ENCODE data around the gene NEFH. TPM values are rescaled to one million over a fixed set of nuclear protein-coding genes. Genes with fewer than 3 reads are reported as not detected.
"Not testable (repeated sequence)": the region's sequence is repeated elsewhere in the genome, so short reads cannot be mapped to it uniquely, and the experiment has no call there.

Gene NEFH
- total RNA-seq, 2 experiments from 2014 or later: 4.1 to 4.4 TPM

GRCh38 chr22:29483254-29483653, 3.2 kb downstream of the NEFH start:
- H3K27ac Mint-ChIP-seq: no peak overlapping the region
- peaks cover 28% of the 10 kb centered on the region for H3K27me3 Mint-ChIP-seq
- H3K4me1 Mint-ChIP-seq (ENCODE audit: low read depth): peaks cover 13% of the 10 kb centered on the region
- no peak overlapping the region for H3K4me3 Mint-ChIP-seq
- H3K36me3 Mint-ChIP-seq: no peaks in the 10 kb centered on the region
- ChIA-PET POLR2A (no interaction called here), CTCF (interaction anchor here (0.7 to 1.0 kb wide), 2 partner anchors 14 to 107 kb away, joined by 3 read pairs; no protein-coding TSS in a partner anchor)
- intact Hi-C loops (cut with micrococcal nuclease): no loop called here
- no peak for DNase-seq
- H3K9me3 Mint-ChIP-seq: no peaks in the 10 kb centered on the region

GRCh38 chr22:29484642-29485041, 4.6 kb downstream of the NEFH start:
- intact Hi-C loops (cut with micrococcal nuclease): no loop called here
- peaks cover 8% of the 10 kb centered on the region for H3K4me1 Mint-ChIP-seq (ENCODE audit: low read depth)
- H3K27me3 Mint-ChIP-seq: peaks cover 14% of the 10 kb centered on the region
- H3K9me3 Mint-ChIP-seq: no peaks in the 10 kb centered on the region
- no peak for DNase-seq
- H3K4me3 Mint-ChIP-seq: no peak overlapping the region
- no peak overlapping the region for H3K27ac Mint-ChIP-seq
- H3K36me3 Mint-ChIP-seq: no peaks in the 10 kb centered on the region
- POLR2A ChIA-PET: no interaction called here
- CTCF ChIA-PET: interaction anchor here (1.4 kb wide), 1 partner anchor 13 kb away, joined by 3 read pairs; no protein-coding TSS in a partner anchor

- H3K27me3 Mint-ChIP-seq: peaks cover 12% of the 10 kb centered on the region
- H3K27ac Mint-ChIP-seq: no peak overlapping the region
- intact Hi-C loops (cut with micrococcal nuclease): no loop called here
- H3K4me1 Mint-ChIP-seq (ENCODE audit: low read depth): peaks cover 6% of the 10 kb centered on the region
- no peak overlapping the region for H3K4me3 Mint-ChIP-seq
- no peaks in the 10 kb centered on the region for H3K9me3 Mint-ChIP-seq
- DNase-seq: no peak
- ChIA-PET POLR2A (interaction anchor here (0.6 kb wide), 1 partner anchor 62 kb away, joined by 3 read pairs; no protein-coding TSS in a partner anchor), CTCF (interaction anchor here (1.4 kb wide), 1 partner anchor 14 kb away, joined by 3 read pairs; no protein-coding TSS in a partner anchor)
- H3K36me3 Mint-ChIP-seq: no peaks in the 10 kb centered on the region
Measured at GRCh38 chr22:29485448-29485847, 5.4 kb downstream of the NEFH start.

GRCh38 chr22:29487426-29487986, 7.5 kb downstream of the NEFH start:
- no peak overlapping the region for H3K27ac Mint-ChIP-seq
- H3K27me3 Mint-ChIP-seq: no peaks in the 10 kb centered on the region
- no peak overlapping the region for H3K4me3 Mint-ChIP-seq
- ChIA-PET CTCF (interaction anchor here (0.7 to 1.0 kb wide), 2 partner anchors 7 to 16 kb away, joined by 3 read pairs; no protein-coding TSS in a partner anchor), POLR2A (no interaction called here)
- no peaks in the 10 kb centered on the region for H3K36me3 Mint-ChIP-seq
- no peak for DNase-seq
- no peaks in the 10 kb centered on the region for H3K4me1 Mint-ChIP-seq (ENCODE audit: low read depth)
- intact Hi-C loops (cut with micrococcal nuclease): no loop called here
- no peaks in the 10 kb centered on the region for H3K9me3 Mint-ChIP-seq

- H3K27ac Mint-ChIP-seq; POLR2A ChIA-PET; DNase-seq; H3K36me3 Mint-ChIP-seq; H3K27me3 Mint-ChIP-seq; H3K4me1 Mint-ChIP-seq (ENCODE audit: low read depth); H3K9me3 Mint-ChIP-seq; CTCF ChIA-PET; H3K4me3 Mint-ChIP-seq; intact Hi-C loops (cut with micrococcal nuclease): not testable (repeated sequence)
Measured at GRCh38 chr22:29489127-29489780, 9.2 kb downstream of the NEFH start.

- peaks cover 4% of the 10 kb centered on the region for H3K36me3 Mint-ChIP-seq
- ChIA-PET POLR2A (no interaction called here), CTCF (no interaction called here)
- H3K27me3 Mint-ChIP-seq: no peaks in the 10 kb centered on the region
- no peak overlapping the region for H3K27ac Mint-ChIP-seq
- intact Hi-C loops (cut with micrococcal nuclease): no loop called here
- no peaks in the 10 kb centered on the region for H3K4me1 Mint-ChIP-seq (ENCODE audit: low read depth)
- DNase-seq: no peak
- no peaks in the 10 kb centered on the region for H3K9me3 Mint-ChIP-seq
- H3K4me3 Mint-ChIP-seq: no peak overlapping the region
Measured at GRCh38 chr22:29491012-29491411, 11.0 kb downstream of the NEFH start.

- Mint-ChIP-seq H3K36me3 (peaks cover 4% of the 10 kb centered on the region), H3K4me3 (no peak overlapping the region), H3K9me3 (no peaks in the 10 kb centered on the region), H3K27me3 (no peaks in the 10 kb centered on the region), H3K27ac (no peak overlapping the region), H3K4me1 (ENCODE audit: low read depth) (no peaks in the 10 kb centered on the region)
- ChIA-PET POLR2A (no interaction called here), CTCF (no interaction called here)
- no peak for DNase-seq
- intact Hi-C loops (cut with micrococcal nuclease): no loop called here
Measured at GRCh38 chr22:29493636-29494035, 13.6 kb downstream of the NEFH start.

- POLR2A ChIA-PET: no interaction called here
- peaks cover 3% of the 10 kb centered on the region for H3K36me3 Mint-ChIP-seq
- H3K9me3 Mint-ChIP-seq: no peaks in the 10 kb centered on the region
- CTCF ChIA-PET: no interaction called here
- no peak overlapping the region for H3K27ac Mint-ChIP-seq
- no peak overlapping the region for H3K4me3 Mint-ChIP-seq
- H3K4me1 Mint-ChIP-seq (ENCODE audit: low read depth): no peaks in the 10 kb centered on the region
- intact Hi-C loops (cut with micrococcal nuclease): no loop called here
- H3K27me3 Mint-ChIP-seq: no peaks in the 10 kb centered on the region
- no peak for DNase-seq
Measured at GRCh38 chr22:29499852-29500251, 19.8 kb downstream of the NEFH start.

GRCh38 chr22:29503811-29504372, 23.9 kb downstream of the NEFH start:
- CTCF ChIA-PET: no interaction called here

GRCh38 chr22:29509298-29509697, 29.3 kb downstream of the NEFH start:
- DNase-seq: no peak
- Mint-ChIP-seq H3K9me3 (no peaks in the 10 kb centered on the region), H3K4me3 (no peak overlapping the region), H3K27ac (no peak overlapping the region), H3K27me3 (no peaks in the 10 kb centered on the region), H3K4me1 (ENCODE audit: low read depth) (no peaks in the 10 kb centered on the region), H3K36me3 (peaks cover 24% of the 10 kb centered on the region)
- POLR2A ChIA-PET: no interaction called here
- CTCF ChIA-PET: no interaction called here
- intact Hi-C loops (cut with micrococcal nuclease): no loop called here

More at GRCh38 chr22:29503811-29504372, 23.9 kb downstream of the NEFH start:
- no peaks in the 10 kb centered on the region for H3K9me3 Mint-ChIP-seq
- POLR2A ChIA-PET: no interaction called here
- no peak overlapping the region for H3K4me3 Mint-ChIP-seq
- H3K27me3 Mint-ChIP-seq: no peaks in the 10 kb centered on the region
- no peak for DNase-seq
- H3K4me1 Mint-ChIP-seq (ENCODE audit: low read depth): no peaks in the 10 kb centered on the region
- H3K27ac Mint-ChIP-seq: no peak overlapping the region
- intact Hi-C loops (cut with micrococcal nuclease): no loop called here
- peaks cover 14% of the 10 kb centered on the region for H3K36me3 Mint-ChIP-seq

GRCh38 chr22:29509815-29510214, 29.8 kb downstream of the NEFH start:
- no peaks in the 10 kb centered on the region for H3K27me3 Mint-ChIP-seq
- H3K36me3 Mint-ChIP-seq: peaks cover 24% of the 10 kb centered on the region
- intact Hi-C loops (cut with micrococcal nuclease): no loop called here
- no peak for DNase-seq
- POLR2A ChIA-PET: no interaction called here
- H3K27ac Mint-ChIP-seq: peak overlapping the region; percentile 4
- H3K9me3 Mint-ChIP-seq: no peaks in the 10 kb centered on the region
- no peak overlapping the region for H3K4me3 Mint-ChIP-seq
- H3K4me1 Mint-ChIP-seq (ENCODE audit: low read depth): no peaks in the 10 kb centered on the region
- CTCF ChIA-PET: interaction anchor here (1.2 kb wide), 1 partner anchor 29 kb away, joined by 3 read pairs; no protein-coding TSS in a partner anchor

GRCh38 chr22:29510542-29510941, 30.5 kb downstream of the NEFH start:
- H3K27me3 Mint-ChIP-seq: no peaks in the 10 kb centered on the region
- peaks cover 25% of the 10 kb centered on the region for H3K36me3 Mint-ChIP-seq
- peak overlapping the region; percentile 6 for H3K27ac Mint-ChIP-seq
- H3K4me3 Mint-ChIP-seq: no peak overlapping the region
- CTCF ChIA-PET: interaction anchor here (1.2 kb wide), 1 partner anchor 30 kb away, joined by 3 read pairs; no protein-coding TSS in a partner anchor
- no peaks in the 10 kb centered on the region for H3K9me3 Mint-ChIP-seq
- intact Hi-C loops (cut with micrococcal nuclease): no loop called here
- DNase-seq: no peak
- H3K4me1 Mint-ChIP-seq (ENCODE audit: low read depth): no peaks in the 10 kb centered on the region
- POLR2A ChIA-PET: no interaction called here

All from activated CD4-positive, alpha-beta memory T cell treated with anti-CD3 and anti-CD28 coated beads for 36 hours (primary cell).